Heart left ventricle (tissue), 16 donors: ENCODE results near the gene IL17RC. TPM values are rescaled to one million over a fixed set of nuclear protein-coding genes. Genes with fewer than 3 reads are reported as not detected.

ENCODE experiments used
- ATAC-seq, 4 donors: fragments of 200-7000 bp; cut with Tn5 transposase; one replicate each; pipeline ENCODE4 v1.9.1; 2020 to 2022; ENCODE audit warnings: moderate library complexity in 4 of 4, mild to moderate bottlenecking in 3 of 4, moderate number of reproducible peaks in 1 of 4
- DNase-seq, 5 donors: peaks; one replicate each; pipeline ENCODE4 v3.0.0-alpha.2; 2020
- H3K27ac ChIP-seq, 12 donors: fragments of 200-600 bp; sonication (generic) in 4 of 12; one replicate each; pipeline versions ENCODE4 v1.5.0 to v1.8.0; 2016 to 2022; ENCODE audit warnings: mild to moderate bottlenecking in 2 of 12
- H3K27me3 ChIP-seq, 9 donors: fragments of 200-600 bp; sonication (generic) in 2 of 9; one replicate each; pipeline versions ENCODE4 v1.5.1 to v1.8.0; 2016 to 2022; ENCODE audit warnings: mild to moderate bottlenecking in 3 of 9
- H3K36me3 ChIP-seq, 9 donors: fragments of 200-600 bp; sonication (generic) in 2 of 9; one replicate each; pipeline versions ENCODE4 v1.5.0 to v1.8.0; 2018 to 2022; ENCODE audit warnings: mild to moderate bottlenecking in 2 of 9
- H3K4me1 ChIP-seq, 12 donors: fragments of 200-600 bp; sonication (generic) in 4 of 12; one replicate each; pipeline versions ENCODE4 v1.5.0 to v1.8.0; 2016 to 2022; ENCODE audit warnings: mild to moderate bottlenecking in 3 of 12
- H3K4me3 ChIP-seq, 12 donors: fragments of 200-600 bp; sonication (generic) in 4 of 12; one replicate each; pipeline versions ENCODE4 v1.5.0 to v1.8.0; 2017 to 2022; ENCODE audit warnings: mild to moderate bottlenecking in 9 of 12, moderate library complexity in 4 of 12
- H3K9me3 ChIP-seq, 12 donors: fragments of 200-600 bp; sonication (generic) in 4 of 12; one replicate each; pipeline versions ENCODE4 v1.5.0 to v1.8.0; 2016 to 2022; ENCODE audit warnings: mild to moderate bottlenecking in 1 of 12
- POLR2A ChIP-seq, 2 donors: fragments of 450-650 bp; IDR thresholded peaks; one replicate each; pipeline ENCODE4 v1.6.1; 2017; ENCODE audit warnings: antibody characterized with exemption in 2 of 2, mild to moderate bottlenecking in 2 of 2, moderate library complexity in 2 of 2
- WGBS, 4 donors: extraction: QIAGEN DNeasy Blood & Tissue Kit in 2 of 4; methylation state at CpG; one replicate each; pipeline versions ENCODE4 v1.1.5 to v1.1.7; 2013 to 2018; 5-methylcytosine and 5-hydroxymethylcytosine counted together
- intact Hi-C, 10 donors: fragments of 100-400 bp; cut with DNase I; formaldehyde crosslinking; loops; one replicate each; pipeline versions ENCODE4 v1.11.1 to v1.14.2; 2022
- polyA plus RNA-seq, 2 donors: library from polyadenylated mRNA; stranded (reverse); fragments of 200-250 nt; gene quantifications; one replicate each; pipeline ENCODE4 v1.2.3, GENCODE V29; 2013
- total RNA-seq, 9 donors: library from RNA; depleted of rRNA in 2 of 9; stranded (reverse); fragments of >200 nt in 2 of 9; fragmentation: NEBNext Ultra II Directional in 3 of 9; extraction: Animal tissue kit (Norgen Biotek cat#: 25700) in 3 of 9; gene quantifications; one replicate each; pipeline versions ENCODE4 v1.1.0 to v1.2.4, GENCODE V29; 2016 to 2023
- TF ChIP-seq, protein P1 (sequence below), 12 donors: fragments of 200-600 bp; sonication (generic) in 4 of 12; IDR thresholded peaks; one replicate each; pipeline versions ENCODE4 v1.5.0 to v1.8.0; 2018 to 2022; ENCODE audit warnings: antibody characterized with exemption in 12 of 12, mild to moderate bottlenecking in 5 of 12
- donor health status: ischemic (EF 13 %, LVEDD 7.1; RV severe dilation, severe dysfunction).
- donor health status: healthy with polysubstance abuse.
- donor health status: DM: no; HTN: yes; CAD: no.
- donor health status: DM: no; HTN: no; CAD: no.
- donor health status: ischemic (EF 25% LVEDD 6.9; RV normal size, moderate dysfunction).
- donor health status: ischemic (EF 25% LVEDD 5.7; RV mildly dilated, moderate dysfunction).
- donor health status: healthy.
- donor health status: DM: yes; HTN: yes; CAD: no.
- donor health status: ischemic (EF 35%, LVEDD 5.7; RV mildly dilated, moderate dysfunction).
- donor health status: nonischemic (EF 11% LVEDD 7.7; RV severe dilation, severe dysfunction).
- donor health status: DM: yes; HTN: yes; CAD: no.
- donor health status: PGD.
- donor health status: ischemic (EF 29% LVEDD 5.4; RV normal size, mild dysfunction).
- donor health status: nonischemic (EF 23%, LVEDD 6.1; RV moderate dilation, normal function).

Gene IL17RC
- total and polyA plus RNA-seq, 11 donors, result 20.6 to 45.3 (median 30.9) TPM

DNA sequence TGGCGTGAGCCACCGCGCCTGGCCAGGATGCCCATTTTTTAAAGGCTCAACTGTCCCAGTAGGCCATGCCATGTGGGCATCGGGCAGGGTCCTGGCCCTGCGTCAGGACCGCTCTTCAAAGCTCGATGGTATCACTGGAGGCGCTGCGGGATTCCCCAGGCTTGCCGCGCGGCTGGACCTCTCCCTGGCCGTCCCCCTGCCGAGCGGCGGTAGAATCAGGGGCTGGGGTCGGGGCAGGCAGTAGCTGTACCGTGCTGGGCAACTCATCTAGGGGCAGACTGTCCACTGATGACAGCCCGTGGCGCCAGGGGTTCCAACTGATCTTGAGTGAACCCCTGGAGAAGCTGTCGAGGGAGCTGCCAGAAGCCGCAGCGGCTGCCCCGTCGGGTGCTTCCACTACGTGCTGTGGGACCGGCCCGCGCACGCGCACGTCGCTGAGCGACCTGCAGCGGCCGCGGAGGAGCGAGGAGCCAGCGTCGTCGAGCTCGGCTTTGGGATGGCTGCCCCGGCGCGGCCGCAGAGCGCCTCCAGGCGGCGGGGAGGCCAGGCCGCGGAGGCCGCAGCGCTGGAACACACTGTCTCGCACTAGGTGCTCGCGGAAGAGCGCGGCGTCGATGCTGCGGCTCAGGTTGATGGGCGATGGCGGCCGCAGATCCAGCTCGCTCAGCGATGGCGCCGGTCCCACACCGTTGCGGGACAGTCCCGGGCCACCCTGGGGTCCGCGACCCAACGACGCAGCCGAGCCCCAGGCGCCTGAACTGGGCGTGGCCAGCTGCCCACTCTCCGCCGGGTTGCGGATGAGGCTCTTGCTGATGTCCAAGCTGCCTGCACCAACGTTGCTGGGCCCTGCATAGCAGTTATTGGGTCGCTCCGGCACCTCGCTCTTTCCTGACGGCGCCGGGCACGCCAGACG is 29.5 kb downstream of the IL17RC start:
- Histone ChIP-seq H3K4me1 (peaks cover 0 to 26% (median 14%) of the 10 kb centered on the region in 12 donors), H3K9me3 (no peaks in the 10 kb centered on the region), H3K27me3 (peaks cover 0 to 1% (median 0%) of the 10 kb centered on the region in 9 donors), H3K4me3 (peak overlapping the region; percentile 25 to 75 (median 65)), H3K36me3 (peaks cover 0 to 25% (median 9%) of the 10 kb centered on the region in 9 donors), H3K27ac (peak overlapping the region in 11 of 12 donors; percentile 39 to 90 (median 71))
- ATAC-seq, result peak; percentile 56 to 91 (median 88)
- intact Hi-C loops, result loop anchor here in 3 of 10 donors (5.0 to 10.0 kb wide), 3 partner anchors 104 to 232 kb away; partner anchors contain the start of genes BRK1 (in 1 of the 3) and RPUSD3 (in 1 of the 3)
- 4 to 9% (median 6%) methylated on average over 15 to 90 of the region's 90 CpGs for WGBS, 4 donors
- TF ChIP-seq POLR2A (IDR thresholded peaks at IDR 0.05), result peak in 1 of 2 donors; percentile 54
- TF ChIP-seq, protein P1, sequence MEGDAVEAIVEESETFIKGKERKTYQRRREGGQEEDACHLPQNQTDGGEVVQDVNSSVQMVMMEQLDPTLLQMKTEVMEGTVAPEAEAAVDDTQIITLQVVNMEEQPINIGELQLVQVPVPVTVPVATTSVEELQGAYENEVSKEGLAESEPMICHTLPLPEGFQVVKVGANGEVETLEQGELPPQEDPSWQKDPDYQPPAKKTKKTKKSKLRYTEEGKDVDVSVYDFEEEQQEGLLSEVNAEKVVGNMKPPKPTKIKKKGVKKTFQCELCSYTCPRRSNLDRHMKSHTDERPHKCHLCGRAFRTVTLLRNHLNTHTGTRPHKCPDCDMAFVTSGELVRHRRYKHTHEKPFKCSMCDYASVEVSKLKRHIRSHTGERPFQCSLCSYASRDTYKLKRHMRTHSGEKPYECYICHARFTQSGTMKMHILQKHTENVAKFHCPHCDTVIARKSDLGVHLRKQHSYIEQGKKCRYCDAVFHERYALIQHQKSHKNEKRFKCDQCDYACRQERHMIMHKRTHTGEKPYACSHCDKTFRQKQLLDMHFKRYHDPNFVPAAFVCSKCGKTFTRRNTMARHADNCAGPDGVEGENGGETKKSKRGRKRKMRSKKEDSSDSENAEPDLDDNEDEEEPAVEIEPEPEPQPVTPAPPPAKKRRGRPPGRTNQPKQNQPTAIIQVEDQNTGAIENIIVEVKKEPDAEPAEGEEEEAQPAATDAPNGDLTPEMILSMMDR (IDR thresholded peaks at IDR 0.05), result peak; percentile 64 to 95 (median 76)
- peak; percentile 87 to 93 (median 90) for DNase-seq

DNA sequence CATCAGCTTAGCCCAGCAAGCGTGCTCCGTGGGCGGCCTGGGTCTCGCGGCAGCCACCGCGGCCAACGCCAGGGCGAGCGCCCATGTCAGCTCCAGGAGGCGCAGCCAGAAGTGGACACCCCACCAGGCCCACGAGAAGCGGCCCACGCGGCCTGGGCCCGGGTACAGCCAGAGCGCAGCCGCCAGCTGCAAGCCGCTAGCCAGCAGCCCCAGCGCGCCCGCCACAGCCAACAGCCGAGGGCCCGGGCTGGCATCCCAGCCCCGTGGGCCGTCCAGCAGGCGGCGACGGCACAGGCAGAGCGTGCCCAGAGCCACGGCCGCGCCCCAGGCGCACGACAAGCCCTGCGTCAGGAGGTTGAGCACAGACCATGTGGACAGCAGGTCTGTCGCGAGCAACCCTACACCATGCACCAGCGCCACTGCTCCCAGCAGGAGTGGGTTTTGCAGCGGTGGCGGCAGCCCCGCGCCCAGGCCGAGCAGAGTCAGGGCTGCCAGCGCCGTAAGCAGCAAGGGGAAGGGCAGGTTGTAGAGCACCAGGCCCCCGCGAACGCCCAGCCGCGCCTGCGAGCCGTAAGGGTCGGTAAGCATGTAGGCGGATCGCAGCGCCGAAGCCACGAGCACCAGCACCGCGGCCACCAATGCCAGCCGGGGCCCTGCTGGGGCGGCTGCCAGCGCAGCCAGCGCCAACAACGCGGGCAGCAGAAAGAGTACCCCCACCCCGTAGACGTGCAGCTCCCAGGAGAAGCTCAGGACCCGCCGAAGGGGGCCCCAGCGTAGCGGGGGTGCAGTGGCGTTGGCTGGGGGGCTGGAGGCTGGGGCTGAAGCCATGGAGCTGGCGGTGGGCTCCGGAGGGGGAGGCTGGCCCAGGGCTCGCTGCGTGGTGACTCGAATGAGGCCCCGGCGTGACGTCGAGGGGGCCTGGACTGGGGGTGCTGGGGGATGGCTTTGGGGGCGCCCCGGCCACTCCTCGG is 30.4 kb downstream of the IL17RC start:
- Histone ChIP-seq H3K4me1 (peaks cover 0 to 35% (median 18%) of the 10 kb centered on the region in 12 donors), H3K36me3 (peaks cover 0 to 21% (median 7%) of the 10 kb centered on the region in 9 donors), H3K4me3 (peak overlapping the region; percentile 25 to 75 (median 65)), H3K27ac (peak overlapping the region in 11 of 12 donors; percentile 39 to 90 (median 71)), H3K27me3 (peaks cover 0 to 5% (median 0%) of the 10 kb centered on the region in 9 donors), H3K9me3 (no peaks in the 10 kb centered on the region)
- intact Hi-C loops, result loop anchor here in 3 of 10 donors (5.0 to 10.0 kb wide), 3 partner anchors 105 to 233 kb away; partner anchors contain the start of genes BRK1 (in 1 of the 3) and RPUSD3 (in 1 of the 3)
- no peak for TF ChIP-seq POLR2A (IDR thresholded peaks at IDR 0.05)
- TF ChIP-seq, protein P1 (IDR thresholded peaks at IDR 0.05), result peak in 11 of 12 donors; percentile 29 to 68 (median 44)
- ATAC-seq (peak; percentile 62 to 85 (median 82)), DNase-seq (peak; percentile 63 to 84 (median 70))
- WGBS, 4 donors, result 20 to 31% (median 24%) methylated on average over 43 to 86 of the region's 86 CpGs

DNA sequence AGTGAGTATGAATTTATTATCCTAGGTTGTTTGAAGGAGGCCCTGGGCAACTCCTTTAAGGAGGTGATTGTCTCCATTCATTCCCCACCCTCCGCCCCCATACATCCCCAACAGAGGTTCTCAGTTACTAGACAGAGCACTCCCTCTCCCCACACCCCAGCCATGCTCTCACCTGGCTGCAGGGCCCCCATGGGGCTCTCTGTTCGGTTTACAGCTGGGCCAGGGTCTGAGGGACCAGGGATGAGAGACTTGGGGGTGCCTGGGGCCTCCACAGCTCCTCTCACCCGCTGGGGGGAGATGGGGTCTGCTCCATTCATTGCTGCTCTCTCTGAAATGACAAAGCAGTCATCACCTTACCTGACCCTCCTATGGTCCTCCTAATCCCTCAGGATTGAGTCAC is 31.7 kb downstream of the IL17RC start:
- ATAC-seq (no peak), DNase-seq (no peak)
- Histone ChIP-seq H3K27me3 (peaks cover 0 to 5% (median 0%) of the 10 kb centered on the region in 9 donors), H3K9me3 (no peaks in the 10 kb centered on the region), H3K4me1 (peaks cover 0 to 37% (median 19%) of the 10 kb centered on the region in 12 donors), H3K36me3 (peaks cover 0 to 16% (median 0%) of the 10 kb centered on the region in 9 donors), H3K4me3 (no peak overlapping the region), H3K27ac (no peak overlapping the region)
- TF ChIP-seq, protein P1 (IDR thresholded peaks at IDR 0.05), result no peak
- TF ChIP-seq POLR2A (IDR thresholded peaks at IDR 0.05), result no peak
- 88 to 94% (median 92%) methylated on average over 3 of the region's 3 CpGs for WGBS, 4 donors
- intact Hi-C loops, result loop anchor here in 3 of 10 donors (5.0 to 10.0 kb wide), 3 partner anchors 106 to 234 kb away; partner anchors contain the start of genes BRK1 (in 1 of the 3) and RPUSD3 (in 1 of the 3)
